ENCODE measurements around the gene OSCP1.

DNA sequence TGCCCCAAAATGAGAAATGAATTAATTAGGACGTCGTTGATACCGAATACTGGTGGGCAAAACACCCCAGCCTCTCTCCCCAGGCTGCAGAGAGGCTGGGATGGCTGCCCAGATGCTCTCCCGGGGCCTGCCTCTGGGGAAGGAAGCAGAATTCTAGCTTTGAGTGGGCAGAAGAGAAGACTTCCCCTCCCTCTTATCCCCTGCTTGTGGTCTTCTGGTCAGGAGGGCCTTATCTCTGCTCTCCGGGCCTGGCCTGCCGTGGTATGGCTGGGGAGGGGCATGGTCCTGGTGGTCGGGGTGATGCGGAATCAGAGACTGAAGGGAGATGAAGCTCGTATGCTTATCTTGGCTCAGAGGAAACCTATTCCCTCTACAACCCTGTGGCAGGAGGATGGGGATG is 42.2 kb upstream of the OSCP1 start:
- no peak for TF ChIP-seq EZH2 (IDR thresholded peaks at IDR 0.05; ENCODE audit: insufficient read depth, poor library complexity, severe bottlenecking)
- no peak for TF ChIP-seq EZH2phosphoT487 (IDR thresholded peaks at IDR 0.05; ENCODE audit: insufficient read depth, low read depth)
